Stimulated activated CD4-positive, alpha-beta T cell treated with anti-CD3 and anti-CD28 coated beads, Interleukin-1b, Interleukin-23, amount 100 ng/mL, for 24 hours (primary cell): Measurements from ENCODE around the gene ALAS1.
"Not testable (repeated sequence)": the region's sequence is repeated elsewhere in the genome, so short reads cannot be mapped to it uniquely, and the experiment has no call there.

Experiments
- DNase-seq, 4 experiments: peaks; one replicate each; pipeline ENCODE4 v3.0.0-alpha.2; 2020; ENCODE audit warnings: low read depth in 4 of 4, low spot score in 1 of 4

The ALAS1 gene

GRCh38 chr3:52176951-52177700 lies 20.8 kb upstream of the ALAS1 start:
- DNase-seq, result no peak

GRCh38 chr3:52177701-52178042 lies 20.3 kb upstream of the ALAS1 start:
- no peak for DNase-seq

- DNase-seq, result not testable (repeated sequence)
Measured at GRCh38 chr3:52178126-52178525, 19.8 kb upstream of the ALAS1 start.

GRCh38 chr3:52178537-52178936 lies 19.4 kb upstream of the ALAS1 start:
- DNase-seq, result no peak

GRCh38 chr3:52181543-52181942 lies 16.4 kb upstream of the ALAS1 start:
- no peak for DNase-seq

- DNase-seq, result no peak
Measured at GRCh38 chr3:52182196-52182595, 15.8 kb upstream of the ALAS1 start.

- DNase-seq, result no peak
Measured at GRCh38 chr3:52182691-52183090, 15.3 kb upstream of the ALAS1 start.

GRCh38 chr3:52183786-52184445 lies 14.0 kb upstream of the ALAS1 start:
- no peak for DNase-seq

GRCh38 chr3:52184690-52185089 lies 13.3 kb upstream of the ALAS1 start:
- no peak for DNase-seq

- no peak for DNase-seq
Measured at GRCh38 chr3:52185311-52185710, 12.6 kb upstream of the ALAS1 start.

GRCh38 chr3:52185837-52186236 lies 12.1 kb upstream of the ALAS1 start:
- no peak for DNase-seq

GRCh38 chr3:52186729-52187128 lies 11.2 kb upstream of the ALAS1 start:
- no peak for DNase-seq

GRCh38 chr3:52188556-52188955 lies 9.4 kb upstream of the ALAS1 start:
- DNase-seq, result no peak

GRCh38 chr3:52190294-52191074 lies 7.5 kb upstream of the ALAS1 start:
- no peak for DNase-seq

- DNase-seq, result no peak
Measured at GRCh38 chr3:52191663-52192062, 6.3 kb upstream of the ALAS1 start.

GRCh38 chr3:52193065-52193464 lies 4.9 kb upstream of the ALAS1 start:
- DNase-seq, result no peak

- no peak for DNase-seq
Measured at GRCh38 chr3:52194485-52195290, 3.3 kb upstream of the ALAS1 start.

GRCh38 chr3:52195291-52195597 lies 2.7 kb upstream of the ALAS1 start:
- no peak for DNase-seq

GRCh38 chr3:52195823-52196331 lies 2.1 kb upstream of the ALAS1 start:
- no peak for DNase-seq

GRCh38 chr3:52196977-52197376 lies 983 bp upstream of the ALAS1 start:
- no peak for DNase-seq

GRCh38 chr3:52197499-52197841 lies 490 bp upstream of the ALAS1 start:
- no peak for DNase-seq
